GM21619 (cell line): ENCODE measurements around the gene YKT6.
"Not testable (repeated sequence)": the region's sequence is repeated elsewhere in the genome, so short reads cannot be mapped to it uniquely, and the experiment has no call there.

Experiments used
- ATAC-seq: cut with Tn5 transposase; IDR thresholded peaks from one replicate; pipeline ENCODE4 v1.9.1; 2021; ENCODE audit not compliant: unreplicated experiment

Gene YKT6

GRCh38 chr7:44193011-44193802 is 7.6 kb upstream of the YKT6 start:
- no peak for ATAC-seq

- no peak for ATAC-seq
Measured at GRCh38 chr7:44194069-44194468, 6.7 kb upstream of the YKT6 start.

- no peak for ATAC-seq
Measured at GRCh38 chr7:44194562-44195145, 6.1 kb upstream of the YKT6 start.

DNA sequence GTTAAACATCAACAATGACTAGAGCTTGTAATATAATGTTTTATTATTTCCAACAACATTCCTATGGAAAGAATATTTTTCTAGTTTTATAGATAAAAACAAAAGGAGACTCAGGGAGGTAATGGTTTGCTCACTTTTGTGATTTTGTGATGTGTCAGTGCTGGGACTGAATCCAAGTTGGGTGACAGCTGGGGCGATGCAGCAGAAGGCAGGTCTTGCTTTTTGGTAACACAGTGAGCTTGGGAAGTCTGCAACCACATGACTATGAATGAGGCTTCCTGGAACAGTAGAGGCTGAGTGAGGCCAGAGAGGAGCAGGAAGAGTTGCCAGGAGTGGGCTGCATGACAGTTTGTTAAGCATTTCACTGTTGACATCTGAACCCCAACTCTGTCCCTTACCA is 4.9 kb upstream of the YKT6 start:
- ATAC-seq: no peak

DNA sequence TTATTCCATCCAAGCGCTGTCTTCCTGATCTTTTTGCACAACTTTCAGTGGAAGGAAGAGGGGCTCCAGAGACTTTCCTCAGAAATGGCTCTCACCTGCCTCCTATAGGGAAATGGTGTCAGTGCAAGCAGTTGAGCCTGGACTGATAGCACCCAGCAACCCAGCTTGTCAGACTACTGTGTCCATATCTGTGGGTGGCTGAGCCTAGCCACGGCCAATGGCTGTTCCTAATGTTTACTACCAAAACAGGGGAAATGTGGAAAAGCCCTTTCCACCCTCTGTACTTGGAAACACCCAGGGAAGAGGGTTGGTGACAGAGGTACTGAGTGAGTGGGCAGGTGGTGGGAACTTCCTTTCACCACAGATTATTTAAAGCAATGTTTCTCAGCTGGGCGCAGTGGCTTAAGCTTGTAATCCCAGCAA is 4.3 kb upstream of the YKT6 start:
- ATAC-seq: no peak

DNA sequence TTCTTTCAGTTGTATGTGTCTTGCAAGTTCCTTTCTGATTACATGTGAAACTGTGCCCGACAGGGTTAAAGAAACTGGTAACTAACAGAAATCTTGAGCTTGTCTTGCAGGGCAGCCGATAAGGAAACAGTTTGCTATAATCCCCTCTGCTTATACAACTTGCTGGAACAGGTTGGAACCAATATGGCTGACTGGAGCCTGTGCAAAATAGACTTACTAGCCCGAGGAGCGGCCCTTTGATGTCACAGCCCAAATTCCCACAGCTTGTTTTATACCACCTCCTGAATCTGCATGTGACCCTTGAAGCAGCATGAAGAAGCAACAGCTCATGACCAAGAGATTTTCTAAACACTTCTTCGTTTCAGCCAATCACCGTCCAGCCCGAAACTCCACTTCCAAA is 3.3 kb upstream of the YKT6 start:
- no peak for ATAC-seq

GRCh38 chr7:44200163-44200562 is 615 bp upstream of the YKT6 start:
- ATAC-seq: not testable (repeated sequence)

DNA sequence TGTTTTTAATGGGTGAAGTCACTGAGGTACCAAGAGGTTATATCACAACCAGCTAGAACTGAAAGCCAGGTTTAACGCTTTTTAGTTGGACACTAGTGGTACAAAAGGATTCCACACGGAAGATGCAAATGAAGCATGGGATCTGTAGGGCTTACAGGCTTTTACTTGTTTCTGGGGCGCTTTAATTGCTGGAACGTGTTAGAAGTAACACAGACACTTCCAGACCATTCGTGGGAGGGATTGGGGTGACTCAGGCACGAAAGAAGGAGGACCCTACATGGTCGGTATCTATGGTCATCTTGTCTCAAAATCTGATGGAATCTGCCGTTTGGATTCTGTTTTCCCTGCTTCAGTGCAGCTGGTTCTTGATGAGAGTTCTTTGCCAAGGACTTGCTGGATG is 1.0 kb downstream of the YKT6 start:
- no peak for ATAC-seq

DNA sequence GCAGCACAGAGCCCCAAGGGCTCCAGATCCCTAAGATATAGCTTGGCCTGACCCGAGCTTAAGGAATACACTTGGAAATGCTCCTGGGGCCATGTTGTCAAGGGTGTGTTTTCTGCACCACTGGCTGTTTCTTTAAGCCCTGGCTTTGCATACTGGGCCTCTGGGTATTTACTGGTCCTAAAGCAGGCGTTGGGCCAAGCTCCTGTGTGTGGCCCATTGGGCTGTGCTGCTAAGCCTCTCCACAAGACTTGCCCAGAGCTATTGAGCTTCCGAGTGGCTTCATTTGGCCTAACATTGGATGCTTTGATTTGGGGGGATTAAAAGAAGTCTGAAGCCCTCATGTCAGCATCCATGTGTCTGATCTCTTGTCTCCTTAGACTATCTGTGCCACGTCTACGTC is 5.2 kb downstream of the YKT6 start:
- ATAC-seq: no peak

DNA sequence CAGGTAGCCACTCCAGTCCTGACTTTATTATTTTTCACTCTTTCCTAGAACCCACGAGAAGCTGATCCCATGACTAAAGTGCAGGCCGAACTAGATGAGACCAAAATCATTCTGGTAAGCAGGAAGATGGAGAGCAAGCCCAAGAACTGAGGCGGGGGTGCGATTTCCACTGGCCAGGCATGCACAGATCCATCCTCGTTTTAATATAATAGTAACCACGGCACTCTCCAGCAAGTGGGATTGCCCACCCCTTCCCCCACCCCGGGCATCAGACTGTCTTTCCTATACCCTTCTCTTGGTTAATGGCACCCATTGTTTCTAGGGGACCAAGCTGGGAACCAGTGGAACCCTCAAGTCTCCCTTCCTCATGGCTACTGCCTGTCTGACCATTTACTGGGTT is 7.3 kb downstream of the YKT6 start:
- ATAC-seq: no peak

DNA sequence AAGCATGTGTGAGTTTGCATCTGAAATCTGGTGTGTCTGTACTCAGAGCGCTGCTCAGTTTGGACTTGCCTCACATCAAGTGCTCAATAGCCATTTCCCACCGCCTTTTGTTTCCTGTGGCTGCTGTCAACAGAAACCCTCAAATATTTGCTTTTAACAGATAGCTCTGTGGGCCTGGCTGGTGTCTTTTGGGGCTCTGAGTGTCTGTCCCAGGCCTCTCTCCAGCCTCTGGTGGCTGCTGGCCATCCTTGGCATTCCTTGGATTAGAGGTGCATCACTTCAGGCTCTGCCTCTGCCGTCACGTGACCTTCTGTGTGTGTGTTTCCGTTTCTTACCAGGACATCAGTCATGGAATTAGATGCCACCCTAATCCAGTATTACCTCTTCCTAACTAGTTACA is 9.3 kb downstream of the YKT6 start:
- no peak for ATAC-seq

DNA sequence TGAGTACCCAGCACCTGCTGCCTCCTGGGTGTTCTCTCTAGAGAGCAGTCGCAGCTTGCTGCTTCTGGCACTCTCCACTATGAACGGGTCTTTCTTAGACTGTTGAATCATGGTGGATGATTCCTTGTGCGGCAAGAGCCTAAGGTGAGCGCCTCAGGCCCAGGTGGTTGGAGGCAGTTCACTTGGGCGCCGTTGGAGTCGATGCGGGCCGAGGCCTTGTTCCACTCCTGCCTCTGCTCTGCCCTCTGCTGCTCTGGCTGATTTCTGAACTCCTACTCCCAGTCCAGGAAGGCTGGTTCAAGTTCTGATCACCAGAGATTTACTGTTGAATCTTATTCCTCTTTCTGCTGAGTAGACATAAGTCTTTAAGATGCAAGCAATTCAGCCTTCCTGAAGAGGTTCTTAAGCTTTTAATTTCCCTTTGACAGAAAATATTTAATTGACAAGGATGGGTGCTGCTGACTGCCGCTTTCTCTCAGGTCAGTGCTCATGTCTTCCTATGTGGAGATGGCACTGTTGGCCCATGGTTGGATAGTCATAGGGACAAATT is 10.4 kb downstream of the YKT6 start:
- ATAC-seq: no peak

DNA sequence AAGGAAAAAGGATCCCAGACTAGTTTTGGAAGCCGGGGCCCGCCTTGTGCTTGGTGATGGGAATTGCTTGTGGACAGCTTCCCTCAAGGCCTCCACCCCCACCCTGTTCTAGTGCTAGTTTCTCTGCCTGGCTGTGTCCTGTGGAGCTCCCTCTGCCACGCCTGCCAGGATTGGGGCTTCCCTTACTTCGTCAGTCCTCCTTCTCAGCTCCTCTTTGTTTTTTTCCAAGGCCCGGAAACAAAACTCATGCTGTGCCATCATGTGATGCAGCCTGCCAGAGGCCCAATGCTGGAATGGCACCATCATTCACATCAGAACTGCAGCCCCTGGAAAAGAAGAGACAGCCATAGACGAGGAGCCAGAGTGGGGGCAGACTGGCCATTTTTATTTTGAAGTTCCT is 11.2 kb downstream of the YKT6 start:
- ATAC-seq: no peak

GRCh38 chr7:44212581-44213184 is 11.9 kb downstream of the YKT6 start:
- ATAC-seq: no peak

- ATAC-seq: no peak
Measured at GRCh38 chr7:44213206-44213876, 12.6 kb downstream of the YKT6 start.

GRCh38 chr7:44213877-44214388 is 13.2 kb downstream of the YKT6 start:
- ATAC-seq: no peak

- ATAC-seq: no peak
Measured at GRCh38 chr7:44215531-44215930, 14.8 kb downstream of the YKT6 start.

DNA sequence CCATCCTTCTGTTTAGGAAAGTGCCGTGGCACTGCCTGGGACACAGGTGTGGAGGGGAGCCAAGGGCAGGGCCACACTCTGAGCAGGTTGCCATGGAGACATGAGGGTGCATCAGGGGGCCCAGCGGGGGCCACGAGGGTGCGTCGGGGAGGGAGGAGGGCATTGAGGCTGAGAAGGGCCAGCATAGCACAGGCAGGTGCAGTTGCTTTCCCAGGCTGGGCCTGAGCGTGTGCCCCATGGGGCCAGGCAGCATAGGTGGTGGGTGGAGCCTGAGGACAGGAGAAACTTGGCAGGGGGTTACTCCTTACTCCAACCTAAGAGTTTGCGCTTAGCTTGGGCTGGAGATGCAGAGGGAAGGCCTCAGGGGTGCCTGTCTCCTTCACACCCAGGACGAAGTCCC is 15.2 kb downstream of the YKT6 start:
- ATAC-seq: no peak

- ATAC-seq: no peak
Measured at GRCh38 chr7:44216521-44217222, 15.9 kb downstream of the YKT6 start.

- ATAC-seq: no peak
Measured at GRCh38 chr7:44217223-44217714, 16.5 kb downstream of the YKT6 start.
